Activated CD4-positive, alpha-beta T cell treated with anti-CD3 and anti-CD28 coated beads, Interleukin-2, amount 50 U/mL, for 1 hour (primary cell): ENCODE results near the gene LRRC14B.
A peak's percentile ranks its signal among the peaks of the same experiment; 100 is the strongest.
"Not testable (repeated sequence)": the region's sequence is repeated elsewhere in the genome, so short reads cannot be mapped to it uniquely, and the experiment has no call there.

Experiments
- DNase-seq: peaks from one replicate; pipeline ENCODE4 v3.0.0-alpha.2; 2020

The LRRC14B gene

DNA sequence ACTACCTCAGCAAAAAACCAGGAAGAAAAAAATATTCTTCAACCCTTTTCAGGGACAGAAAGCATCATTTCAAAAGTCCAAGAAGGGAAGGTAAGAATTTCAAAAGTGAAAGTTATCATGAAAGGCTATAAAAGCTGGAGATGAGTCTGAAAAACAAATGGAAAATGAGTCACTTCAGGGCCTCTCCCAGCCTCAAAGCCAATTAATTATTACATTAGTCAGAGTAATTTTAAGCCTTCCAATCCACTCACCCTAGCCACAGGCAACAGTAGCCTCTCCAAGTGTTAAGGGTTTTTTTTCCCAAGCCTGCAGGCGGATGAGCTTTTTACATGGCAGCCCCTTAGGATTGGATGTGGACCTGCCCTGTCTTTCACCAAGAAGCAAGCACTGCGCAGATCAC, 24.0 kb downstream of the LRRC14B start:
- not testable (repeated sequence) for DNase-seq

DNA sequence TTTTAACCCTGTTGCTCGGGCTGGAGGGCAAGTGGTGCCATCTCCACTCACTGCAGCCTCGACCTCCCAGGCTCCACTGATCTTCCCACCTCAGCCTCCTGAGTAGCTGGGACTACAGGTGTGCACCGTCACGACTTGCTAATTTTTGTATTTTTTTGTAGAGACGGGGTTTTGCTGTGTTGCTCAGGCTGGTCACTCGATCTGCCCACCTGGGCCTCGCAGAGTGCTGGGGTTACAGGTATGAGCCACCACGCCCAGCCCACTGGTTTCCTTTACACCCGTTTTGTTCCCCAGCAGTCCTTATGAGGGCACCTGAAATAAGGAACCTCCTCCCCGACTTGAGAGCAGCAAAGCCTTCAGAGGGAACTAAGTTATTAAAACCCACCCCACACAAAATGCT, 24.8 kb downstream of the LRRC14B start:
- DNase-seq: not testable (repeated sequence)

DNA sequence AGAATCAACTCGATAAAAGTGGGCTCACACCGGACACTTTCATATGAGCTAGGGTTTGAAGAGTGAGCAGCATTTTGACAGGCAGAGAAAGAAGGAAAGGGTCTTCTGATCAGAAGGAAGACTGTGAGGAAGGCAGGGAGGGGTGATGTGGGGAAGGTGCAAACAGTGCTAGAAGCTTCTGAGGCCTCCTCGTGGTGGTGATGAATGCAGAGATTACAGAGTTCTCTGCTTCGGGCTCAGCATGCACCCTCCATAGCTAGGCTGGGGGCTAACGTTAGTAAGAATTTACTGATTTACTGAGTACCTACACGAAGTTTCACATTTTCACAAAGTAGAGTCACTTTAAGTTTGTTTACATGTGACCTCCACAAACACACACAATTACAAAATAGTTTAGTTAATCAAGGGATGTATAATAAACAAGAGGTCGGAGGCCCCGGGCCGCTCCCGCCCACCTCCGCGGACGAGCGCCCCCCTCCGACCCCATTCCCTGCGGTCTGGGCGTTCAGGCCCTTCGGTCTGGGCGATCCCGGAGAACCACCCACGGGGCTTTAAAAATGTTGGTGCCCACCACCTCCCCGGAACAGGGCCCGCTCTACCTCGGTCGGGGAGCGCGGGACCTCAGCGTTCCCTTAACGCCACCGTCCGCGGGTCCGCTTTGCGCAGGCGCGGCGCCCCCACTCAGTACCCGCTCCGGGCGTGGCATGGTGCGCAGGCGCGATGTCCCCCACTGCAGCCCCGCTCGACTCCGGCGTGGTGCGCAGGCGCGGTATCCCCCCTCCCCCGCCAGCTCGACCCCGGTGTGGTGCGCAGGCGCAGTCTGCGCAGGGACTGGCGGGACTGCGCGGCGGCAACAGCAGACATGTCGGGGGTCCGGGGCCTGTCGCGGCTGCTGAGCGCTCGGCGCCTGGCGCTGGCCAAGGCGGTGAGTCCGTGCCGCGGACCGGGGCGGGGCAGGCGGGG, 26.5 kb downstream of the LRRC14B start, which contains the start of the genes CCDC127 and SDHA:
Gene CCDC127 (minus strand): TSS at position 660 of the 963 bp plus-strand sequence. CDS start 1,304 bp downstream, outside the sequence.
Gene SDHA (plus strand): TSS at position 827 of the 963 bp plus-strand sequence. CDS start 36 bp downstream, at position 863.
- DNase-seq: peak; percentile 97

DNA sequence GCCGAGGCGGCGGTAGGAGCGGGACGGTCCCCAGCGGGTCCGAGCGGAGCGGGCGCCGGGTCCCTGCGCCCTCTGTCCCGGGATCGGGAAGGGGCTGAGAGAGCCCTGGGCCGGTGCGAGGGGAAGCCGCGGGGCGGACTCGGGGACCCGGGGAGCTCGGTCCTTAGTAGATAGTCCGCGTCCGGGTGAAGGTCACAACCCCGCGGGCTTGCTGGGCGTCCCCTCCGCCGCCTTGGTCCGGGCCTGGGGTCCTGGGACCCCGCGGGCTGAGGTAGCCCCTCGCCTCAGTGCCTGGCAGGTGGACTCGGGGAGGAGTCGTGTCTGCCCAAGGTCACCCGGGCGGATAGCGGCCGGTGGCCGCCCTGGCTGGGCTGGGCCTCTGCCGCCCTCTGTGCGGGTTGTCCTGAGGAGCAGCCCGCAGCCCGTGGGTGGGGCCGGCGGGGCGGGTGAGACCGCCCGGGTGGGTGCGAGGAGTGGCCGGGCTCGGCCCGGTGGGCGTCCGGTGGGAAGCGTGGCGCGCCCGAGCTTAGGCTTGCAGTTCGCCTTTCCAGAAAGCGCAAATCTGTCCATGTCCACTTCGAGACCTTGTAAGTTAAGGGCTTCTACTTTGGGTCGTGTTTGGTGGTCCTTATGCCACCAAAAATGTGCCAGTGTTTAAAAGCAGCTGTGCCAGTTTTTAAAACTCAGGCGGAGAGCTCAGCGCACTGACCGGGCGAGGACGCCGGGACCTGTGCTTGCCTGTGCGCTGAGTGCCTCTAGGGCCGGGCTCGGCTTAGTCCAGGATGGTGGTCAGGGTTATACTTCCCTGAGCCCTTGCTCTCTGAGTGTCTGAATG, 27.4 kb downstream of the LRRC14B start:
- no peak for DNase-seq

DNA sequence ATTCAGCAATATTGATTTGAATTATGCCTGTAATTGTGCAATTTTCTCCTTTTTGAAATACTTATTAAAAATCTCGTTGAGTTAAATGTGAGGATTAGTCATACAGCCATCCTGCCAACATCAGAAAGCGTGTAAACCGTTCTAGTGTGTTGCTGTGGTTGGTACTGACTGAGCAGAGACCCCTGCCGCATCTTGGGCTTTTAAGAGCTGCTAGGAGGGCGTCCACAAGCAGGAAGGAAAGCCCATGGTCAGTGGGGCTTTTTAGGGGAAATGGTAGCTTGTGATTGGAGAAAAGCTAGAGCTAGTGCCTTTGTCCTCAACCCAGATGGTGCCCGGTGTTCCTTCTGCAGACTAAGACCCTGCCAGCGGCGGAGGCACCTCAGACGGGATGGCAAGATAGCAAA, 28.2 kb downstream of the LRRC14B start:
- peak; percentile 9 for DNase-seq

DNA sequence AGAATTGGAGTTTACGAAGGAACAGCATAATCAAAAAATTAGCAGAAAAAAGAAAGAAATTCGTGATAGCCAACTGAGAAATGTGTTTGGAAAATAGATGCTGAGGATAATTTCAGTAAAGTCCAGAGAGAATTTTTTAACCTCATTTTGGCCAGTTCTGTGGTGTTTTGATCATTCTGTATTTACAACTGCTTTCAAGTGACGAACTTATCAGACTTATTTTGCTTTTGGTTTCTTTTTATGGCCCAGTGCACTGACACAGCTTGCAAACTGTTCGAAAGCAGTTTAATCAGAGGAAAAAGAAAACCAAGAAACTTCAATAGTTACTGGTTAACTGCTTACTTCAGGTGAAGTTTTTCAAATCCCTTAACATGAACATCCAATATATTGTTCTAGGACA, 28.7 kb downstream of the LRRC14B start:
- no peak for DNase-seq

DNA sequence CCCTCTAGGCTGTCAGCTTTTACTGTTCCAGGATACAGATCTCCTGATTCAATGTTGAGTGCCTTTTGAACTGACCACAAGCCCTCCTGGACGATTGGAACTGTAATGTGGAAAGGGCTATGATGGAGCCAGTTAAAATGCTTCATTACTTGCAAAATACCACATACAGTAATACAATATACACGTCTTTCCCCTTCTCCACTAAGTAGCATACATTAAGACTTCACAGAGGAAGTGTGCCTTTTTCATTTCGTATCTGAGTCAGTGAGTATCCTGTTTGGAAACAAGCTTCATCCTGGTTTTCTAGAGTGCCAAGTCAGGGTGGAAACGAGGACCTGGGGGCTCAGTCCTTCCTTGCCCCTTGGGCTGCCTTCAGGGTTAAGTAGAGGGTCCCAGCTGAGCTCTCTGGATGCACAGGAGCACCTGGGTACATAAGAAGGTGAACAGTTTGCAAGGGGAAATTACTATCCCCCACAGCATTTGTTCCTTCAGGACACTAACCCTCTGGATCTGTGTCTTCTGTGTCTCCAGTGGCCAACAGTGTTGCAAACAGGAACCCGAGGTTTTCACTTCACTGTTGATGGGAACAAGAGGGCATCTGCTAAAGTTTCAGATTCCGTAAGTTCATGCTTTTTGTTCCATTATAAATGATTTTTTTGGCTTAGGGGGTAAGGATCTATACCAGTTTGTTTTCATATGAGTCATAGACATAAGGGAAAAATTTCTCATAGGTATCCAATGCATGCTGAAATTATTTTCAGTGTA, 31.8 kb downstream of the LRRC14B start:
- not testable (repeated sequence) for DNase-seq

DNA sequence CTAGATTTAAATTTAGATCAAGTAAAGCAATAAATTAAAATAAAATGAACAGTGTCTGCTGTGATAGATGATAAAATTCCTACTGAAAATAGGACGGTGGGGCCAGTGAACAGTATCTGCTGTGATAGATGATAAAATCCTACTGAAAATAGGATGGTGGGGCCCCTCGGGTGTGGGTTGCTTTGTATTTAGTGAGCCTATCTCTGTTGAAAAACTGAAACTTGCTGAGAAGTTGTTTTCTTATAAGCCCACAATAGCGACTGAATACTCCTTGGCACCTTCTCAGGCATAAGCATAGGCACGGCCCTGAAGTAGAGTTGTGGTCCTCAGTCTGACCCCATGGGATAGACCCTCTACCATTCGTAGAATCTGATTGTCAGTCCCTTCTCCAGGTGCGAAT, 32.5 kb downstream of the LRRC14B start:
- DNase-seq: no peak

DNA sequence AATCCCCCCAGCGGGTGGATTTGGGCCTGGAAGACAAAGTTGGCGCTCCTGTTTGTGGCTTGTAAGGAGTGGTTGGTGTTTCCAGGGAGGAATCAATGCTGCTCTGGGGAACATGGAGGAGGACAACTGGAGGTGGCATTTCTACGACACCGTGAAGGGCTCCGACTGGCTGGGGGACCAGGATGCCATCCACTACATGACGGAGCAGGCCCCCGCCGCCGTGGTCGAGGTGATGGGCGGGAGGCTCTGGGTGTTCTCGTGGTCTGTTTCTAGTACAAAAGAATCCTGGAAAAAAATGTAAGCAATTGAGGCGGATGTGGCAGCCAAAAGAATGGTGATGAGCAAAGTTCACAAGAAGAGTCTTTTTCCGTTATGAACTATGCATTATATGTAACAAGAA, 34.0 kb downstream of the LRRC14B start:
- DNase-seq: no peak

DNA sequence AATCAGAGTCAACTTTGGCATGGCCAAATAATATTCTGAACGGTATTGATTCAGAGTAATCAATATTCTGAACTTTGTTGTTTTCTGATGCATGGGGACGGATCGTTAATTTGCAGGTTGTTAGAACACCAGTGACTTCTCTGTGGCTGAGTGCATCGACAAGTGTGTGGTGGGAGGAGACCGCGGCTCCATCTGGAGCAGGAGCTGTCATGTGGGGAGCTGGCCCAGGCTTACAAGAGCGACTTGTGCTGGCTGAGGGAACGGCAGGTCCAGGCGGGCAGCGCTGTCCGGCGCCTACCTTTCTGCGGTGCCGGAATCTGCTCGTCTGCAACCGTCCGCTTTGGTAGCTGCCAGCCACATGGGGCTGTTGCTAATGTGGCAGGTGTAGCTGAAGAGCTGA, 36.1 kb downstream of the LRRC14B start:
- DNase-seq: not testable (repeated sequence)

DNA sequence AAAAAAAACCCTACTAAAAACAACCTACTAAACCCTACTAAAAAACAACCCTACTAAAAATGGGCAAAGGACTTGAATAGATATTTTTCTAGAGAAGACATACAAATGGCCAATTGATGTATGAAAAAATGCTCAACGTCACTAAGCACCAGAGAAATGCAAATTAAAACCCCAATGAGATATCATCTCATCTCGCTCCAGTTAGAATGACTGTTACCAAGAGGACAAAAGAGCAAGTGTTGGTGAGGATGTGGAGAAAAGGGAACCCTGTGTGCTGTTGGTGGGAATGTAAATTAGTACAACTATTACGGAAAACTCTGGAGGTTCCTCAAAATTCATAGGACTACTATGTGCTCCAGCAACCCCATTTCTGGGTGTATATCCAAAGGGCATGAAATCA, 37.6 kb downstream of the LRRC14B start:
- no peak for DNase-seq

DNA sequence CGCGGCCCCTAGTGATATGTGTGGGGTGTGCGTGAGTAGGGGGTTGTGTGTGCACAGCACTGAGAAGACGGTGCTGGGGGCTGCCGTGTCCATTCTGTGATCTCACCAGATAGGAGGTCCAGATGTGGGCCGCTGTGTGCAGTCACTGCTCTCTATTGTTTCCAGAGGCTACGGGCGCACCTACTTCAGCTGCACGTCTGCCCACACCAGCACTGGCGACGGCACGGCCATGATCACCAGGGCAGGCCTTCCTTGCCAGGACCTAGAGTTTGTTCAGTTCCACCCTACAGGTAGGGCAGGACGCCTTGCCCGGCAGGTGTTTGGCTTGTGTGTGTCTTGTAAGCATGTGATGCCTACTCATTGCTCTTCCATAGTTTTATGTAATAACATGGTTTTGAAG, 39.4 kb downstream of the LRRC14B start:
- no peak for DNase-seq

DNA sequence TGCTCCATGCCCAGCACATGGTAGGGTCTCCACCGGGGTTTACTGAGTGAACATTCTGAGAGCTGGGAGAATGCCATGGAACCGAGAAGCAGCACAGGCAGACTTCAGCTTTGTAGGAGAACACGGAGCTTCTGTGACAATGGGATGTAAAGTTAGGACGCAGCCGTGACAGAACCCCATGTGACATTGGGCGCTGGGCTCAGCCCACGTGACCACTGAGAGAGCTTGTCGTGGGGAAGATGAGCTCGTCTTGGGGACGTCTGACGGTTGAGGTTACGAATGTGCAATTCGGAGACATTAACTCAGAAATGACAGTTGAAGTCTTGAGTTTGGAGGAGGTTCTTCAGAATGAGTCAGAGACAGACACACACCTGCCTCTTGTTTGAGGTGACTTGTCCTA, 40.4 kb downstream of the LRRC14B start:
- no peak for DNase-seq

DNA sequence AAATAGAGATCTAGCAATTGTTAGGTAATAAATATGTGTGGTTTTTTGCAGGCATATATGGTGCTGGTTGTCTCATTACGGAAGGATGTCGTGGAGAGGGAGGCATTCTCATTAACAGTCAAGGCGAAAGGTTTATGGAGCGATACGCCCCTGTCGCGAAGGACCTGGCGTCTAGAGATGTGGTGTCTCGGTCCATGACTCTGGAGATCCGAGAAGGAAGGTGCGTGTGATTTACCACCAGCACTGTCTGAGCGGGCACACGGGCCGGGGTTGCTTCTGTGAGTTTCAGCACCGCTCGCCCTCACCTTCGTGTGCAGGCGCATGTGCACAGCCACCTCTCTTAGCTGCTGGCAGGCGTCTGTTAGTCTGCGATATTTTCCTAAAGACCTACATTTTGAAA, 42.1 kb downstream of the LRRC14B start:
- not testable (repeated sequence) for DNase-seq

DNA sequence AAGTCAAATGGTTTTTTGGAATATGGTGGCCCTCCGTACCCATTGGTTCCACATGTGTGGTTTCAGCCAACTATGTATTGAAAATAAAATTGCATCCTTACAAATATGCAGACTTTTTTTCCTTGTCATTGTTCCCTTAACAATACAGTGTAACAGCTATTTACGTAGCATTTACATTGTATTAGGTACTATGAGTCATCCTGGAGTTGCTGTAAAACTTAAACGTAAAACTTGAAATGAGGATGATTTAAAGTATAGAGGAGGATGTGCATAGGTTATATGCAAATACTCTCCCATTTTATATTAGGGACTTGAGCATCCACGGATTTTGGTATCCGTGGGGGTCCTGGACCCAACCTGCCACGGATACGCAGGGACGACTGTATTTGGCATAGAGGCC, 43.2 kb downstream of the LRRC14B start:
- no peak for DNase-seq

DNA sequence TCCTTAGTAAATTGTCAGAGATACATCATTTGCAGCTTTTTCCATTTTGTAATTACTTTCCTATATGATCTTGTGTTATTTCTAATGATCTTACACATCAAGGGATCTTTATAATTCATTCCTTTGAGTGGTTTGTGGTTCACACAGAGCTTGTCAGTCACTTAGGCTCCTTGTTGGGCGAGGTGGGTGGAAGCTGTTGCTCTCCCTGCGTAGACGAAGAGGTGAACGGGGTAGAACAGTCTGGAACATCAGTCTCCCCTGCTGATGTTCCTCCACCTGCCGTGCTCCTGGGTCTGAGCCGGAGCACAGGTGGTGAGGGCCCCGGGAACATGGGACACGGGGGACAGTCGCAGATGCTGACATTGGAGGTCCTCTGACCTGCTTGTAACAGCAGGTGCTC, 44.2 kb downstream of the LRRC14B start:
- DNase-seq: not testable (repeated sequence)

DNA sequence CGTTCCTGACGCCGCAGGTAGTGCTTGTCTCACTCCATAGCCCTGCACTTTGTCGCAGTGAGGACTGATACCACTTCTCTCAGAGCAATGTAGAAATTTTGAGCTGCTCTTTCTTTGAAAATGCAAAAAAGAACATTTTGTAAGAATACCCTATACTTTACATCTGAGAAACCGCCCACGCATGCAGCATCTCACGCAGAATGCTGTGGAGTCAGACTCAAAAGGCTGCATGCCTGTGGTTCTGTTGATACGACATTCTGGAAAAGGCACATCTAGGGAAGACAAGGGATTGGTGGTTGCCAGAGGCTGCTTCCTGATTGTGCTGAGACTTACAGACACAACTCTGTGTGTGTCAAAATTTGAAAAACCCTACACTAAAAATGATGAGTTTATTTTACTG, 46.6 kb downstream of the LRRC14B start:
- DNase-seq: not testable (repeated sequence)

DNA sequence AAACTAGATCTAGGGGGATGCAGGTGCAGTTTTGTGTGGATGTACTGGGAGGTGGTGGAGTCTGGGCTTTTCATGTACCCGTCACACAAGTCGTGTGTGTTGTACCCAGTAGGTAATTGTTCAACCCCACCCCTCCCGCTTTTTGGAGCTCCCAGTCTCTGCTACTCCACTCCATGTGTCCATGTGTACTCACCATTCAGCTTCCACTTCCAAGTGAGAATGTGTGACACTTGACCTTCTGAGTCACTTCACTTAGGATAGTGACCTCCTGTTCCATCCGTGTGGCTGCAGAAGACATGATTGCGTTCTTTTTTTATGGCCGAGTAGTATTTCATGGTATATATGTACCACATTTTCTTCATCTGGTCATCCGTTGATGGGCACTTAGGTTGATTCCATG, 49.3 kb downstream of the LRRC14B start:
- DNase-seq: not testable (repeated sequence)

DNA sequence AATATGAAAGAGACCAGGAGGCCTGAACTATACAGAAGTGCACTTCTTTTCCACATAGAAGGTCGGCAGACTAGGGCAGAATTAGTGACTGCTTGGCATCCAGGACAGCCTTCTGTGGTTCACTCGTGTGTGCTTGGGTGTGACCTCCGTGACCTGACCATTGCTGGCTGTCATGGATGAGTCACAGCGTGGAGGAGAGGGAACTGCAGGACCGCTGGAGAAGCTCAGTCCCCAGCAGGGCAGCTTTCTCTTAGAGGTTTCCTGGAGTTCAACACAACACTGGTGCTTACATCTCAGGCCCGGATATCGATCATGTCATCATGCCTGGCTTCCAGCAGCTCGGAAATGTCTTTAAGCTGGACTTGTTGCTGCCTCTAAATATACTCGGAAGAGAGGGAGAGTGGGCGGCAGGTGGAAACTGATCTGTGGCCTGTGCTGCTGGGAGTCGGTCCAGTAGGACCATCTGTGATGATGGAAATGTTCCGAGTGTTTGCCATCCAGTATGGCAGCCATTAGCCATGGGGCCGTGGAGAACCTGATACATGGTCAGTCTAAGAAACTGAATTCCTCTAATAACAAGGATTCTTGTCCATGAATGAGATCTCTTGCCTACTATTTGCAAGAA, 49.9 kb downstream of the LRRC14B start:
- not testable (repeated sequence) for DNase-seq

DNA sequence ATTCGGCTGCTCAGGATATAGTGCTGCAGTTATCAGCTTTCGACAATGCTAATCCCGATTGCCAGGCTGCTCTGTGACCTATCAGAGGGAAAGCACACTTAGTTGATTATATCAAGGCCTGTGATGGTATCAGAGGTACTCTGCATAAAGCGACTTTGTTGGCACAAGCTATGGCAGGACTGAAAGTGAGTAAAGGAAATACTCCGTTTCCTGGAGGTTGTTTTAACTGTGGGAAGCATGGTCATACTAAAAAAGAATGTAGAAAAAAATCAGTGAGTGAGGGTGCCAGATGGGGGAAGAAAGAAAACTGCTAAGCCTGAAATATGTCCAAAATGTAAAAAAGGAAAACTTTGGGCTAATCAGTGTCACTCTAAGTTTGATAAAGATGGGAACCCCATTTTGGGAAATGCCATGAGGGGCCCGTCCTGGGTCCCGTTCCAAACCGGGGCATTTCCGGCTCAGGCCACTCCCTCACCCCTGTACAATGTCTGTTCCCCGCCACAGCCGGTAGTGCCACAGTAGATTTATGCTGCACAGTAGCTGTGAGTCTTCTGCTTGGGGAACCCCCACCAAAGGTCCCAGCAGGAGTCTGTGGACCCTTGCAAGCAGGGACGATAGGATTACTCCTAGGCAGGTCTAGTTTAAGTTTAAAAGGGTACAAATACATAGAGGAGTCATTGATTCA, 52.5 kb downstream of the LRRC14B start:
- DNase-seq: not testable (repeated sequence)

DNA sequence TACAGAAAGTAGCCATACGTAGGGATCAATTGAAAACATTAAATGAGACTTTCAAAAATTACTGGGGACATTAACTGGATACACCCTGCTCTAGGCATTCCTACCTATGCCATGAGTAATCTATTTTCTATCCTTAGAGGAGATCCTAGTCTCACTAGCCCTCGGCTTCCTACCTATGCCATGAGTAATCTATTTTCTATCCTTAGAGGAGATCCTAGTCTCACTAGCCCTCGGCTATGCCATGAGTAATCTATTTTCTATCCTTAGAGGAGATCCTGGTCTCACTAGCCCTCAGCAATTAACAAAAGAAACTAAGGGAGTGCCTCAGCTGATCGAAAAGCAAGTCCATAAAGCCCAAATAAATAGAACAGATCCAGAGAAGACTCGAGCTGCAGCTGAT, 54.4 kb downstream of the LRRC14B start:
- DNase-seq: not testable (repeated sequence)
